A549 (cell line): Measurements from ENCODE around the gene GRM7. TPM values are rescaled to one million over a fixed set of nuclear protein-coding genes. Genes with fewer than 3 reads are reported as not detected.

Source experiments
- ATAC-seq, 2 experiments: fragments of 200-7000 bp in 1 of 2; fragments of >200 bp in 1 of 2; cut with Nextera tagmentation in 1 of 2; cut with Tn5 transposase in 1 of 2; 3 replicates each; pipeline versions ENCODE4 v1.8.0 to v1.9.1; 2018 to 2020; ENCODE audit warnings: mild to moderate bottlenecking in 1 of 2, moderate library complexity in 1 of 2
- CTCF ChIA-PET: fragments of 300-600 bp; sonication (Branson Sonifier 250); formaldehyde crosslinking; extraction: SDS; loops from one replicate; lab custom pipeline; 2021; ENCODE audit warnings: antibody characterized with exemption, inconsistent platforms; lab: Yijun Ruan, JAX
- POLR2A ChIA-PET: fragments of 350-600 bp; formaldehyde crosslinking; extraction: SDS; loops from one replicate; lab custom pipeline; 2021; ENCODE audit warnings: antibody characterized with exemption, inconsistent platforms; lab: Yijun Ruan, JAX
- DNase-seq, 2 experiments: peaks; one replicate each; pipeline versions ENCODE4 v3.0.0 to v3.0.0-alpha.2; 2011 to 2016; ENCODE audit warnings: low read depth in 1 of 2, low spot score in 1 of 2
- FAIRE-seq: peaks from 2 replicates; lab custom pipeline; 2011; peaks lifted over from hg19 to GRCh38; lab: Jason Lieb, UNC
- H3K27ac ChIP-seq, 2 experiments: fragments of >200 bp; sonication (Bioruptor Twin); formaldehyde crosslinking; 3 replicates each; pipeline ENCODE4 v1.5.1; 2016 to 2017
- H3K4me1 ChIP-seq: fragments of >200 bp; sonication (Bioruptor Twin); formaldehyde crosslinking; 3 replicates; pipeline ENCODE4 v1.6.1; 2016
- H3K4me2 ChIP-seq: fragments of >200 bp; sonication (Bioruptor Twin); formaldehyde crosslinking; 3 replicates; pipeline ENCODE4 v1.6.1; 2016
- H3K4me3 ChIP-seq: fragments of >200 bp; sonication (Bioruptor Twin); formaldehyde crosslinking; 3 replicates; pipeline ENCODE4 v1.5.1; 2016
- H3K9me3 ChIP-seq: fragments of >200 bp; sonication (Bioruptor Twin); formaldehyde crosslinking; 3 replicates; pipeline ENCODE4 v1.6.1; 2016
- CHD2 ChIP-seq: fragments of 150-350 bp; IDR thresholded peaks from 2 replicates; pipeline ENCODE4 v1.6.1; 2014; ENCODE audit warnings: low read length; ENCODE audit not compliant: partially characterized antibody
- EHF ChIP-seq: fragments of 250-450 bp; sonication (Bioruptor Pico); IDR thresholded peaks from 2 replicates; pipeline ENCODE4 v1.5.0; 2020; ENCODE audit warnings: mild to moderate bottlenecking
- EHMT2 ChIP-seq: fragments of 200-600 bp; sonication (generic); IDR thresholded peaks from 2 replicates; pipeline ENCODE4 v1.6.1; 2016; ENCODE audit warnings: antibody characterized with exemption, low read depth, mild to moderate bottlenecking, moderate library complexity
- FOSB ChIP-seq: fragments of 250-450 bp; sonication (Bioruptor Pico); IDR thresholded peaks from 2 replicates; pipeline ENCODE4 v1.5.0; 2020; ENCODE audit warnings: mild to moderate bottlenecking, moderate library complexity
- HDAC2 ChIP-seq: fragments of 200-600 bp; sonication (generic); IDR thresholded peaks from 2 replicates; pipeline ENCODE4 v1.6.1; 2016
- HOXA7 ChIP-seq: fragments of 250-450 bp; sonication (Bioruptor Pico); IDR thresholded peaks from 2 replicates; pipeline ENCODE4 v1.5.0; 2020; ENCODE audit warnings: mild to moderate bottlenecking, moderate library complexity
- JUNB ChIP-seq: fragments of >200 bp; sonication (Bioruptor Twin); formaldehyde crosslinking; IDR thresholded peaks from 2 replicates; pipeline ENCODE4 v1.6.1; 2016
- MYC ChIP-seq: IDR thresholded peaks from 2 replicates; pipeline ENCODE4 v1.6.1; 2012; ENCODE audit warnings: mild to moderate bottlenecking, inconsistent platforms, low read length, improper control_type of control experiment, borderline replicate concordance
- PHF8 ChIP-seq: fragments of 200-600 bp; sonication (generic); IDR thresholded peaks from 2 replicates; pipeline ENCODE4 v1.6.1; 2016; ENCODE audit warnings: low read depth, mild to moderate bottlenecking, antibody characterized with exemption, moderate library complexity, borderline replicate concordance
- SMC3 ChIP-seq: fragments of >200 bp; sonication (Bioruptor Twin); formaldehyde crosslinking; IDR thresholded peaks from 3 replicates; pipeline ENCODE4 v1.6.1; 2018; ENCODE audit warnings: inconsistent platforms
- SREBF2 ChIP-seq: fragments of 450-650 bp; IDR thresholded peaks from 2 replicates; pipeline ENCODE4 v1.6.1; 2014; ENCODE audit warnings: mild to moderate bottlenecking, moderate library complexity
- ZNF302 ChIP-seq: fragments of 250-450 bp; sonication (Bioruptor Pico); IDR thresholded peaks from 2 replicates; pipeline ENCODE4 v1.9.0; 2021; ENCODE audit warnings: inconsistent platforms, mild to moderate bottlenecking, moderate library complexity
- WGBS: methylation state at CpG from one replicate; pipeline ENCODE4 v1.1.6; 2017; ENCODE audit errors: missing lambda C conversion rate; 5-methylcytosine and 5-hydroxymethylcytosine counted together
- polyA plus RNA-seq, 4 experiments: library from polyadenylated mRNA; depleted of rRNA in 3 of 4; stranded (reverse); fragments of >200 nt; fragmentation: RNase III in 1 of 4; extraction: RNeasy Plus Mini Kit Qiagen cat#74134 plus additional on column Dnase treatment in 1 of 4; gene quantifications; 2 replicates in 3 of 4; 3 replicates in 1 of 4; pipeline ENCODE4 v1.2.3, GENCODE V29; 2011 to 2017
- TF ChIP-seq, protein P1 (sequence below): fragments of 250-450 bp; sonication (Bioruptor Pico); IDR thresholded peaks from 2 replicates; pipeline ENCODE4 v1.5.0; 2021; ENCODE audit warnings: mild to moderate bottlenecking, moderate library complexity, borderline replicate concordance
- TF ChIP-seq, protein P2 (sequence below): fragments of >200 bp; sonication (Bioruptor Twin); formaldehyde crosslinking; IDR thresholded peaks from 3 replicates; pipeline ENCODE4 v1.5.1; 2016
- TF ChIP-seq, protein P3 (sequence below): IDR thresholded peaks from 2 replicates; pipeline ENCODE4 v1.6.1; 2012
- TF ChIP-seq, protein P4 (sequence below): IDR thresholded peaks from 2 replicates; pipeline ENCODE4 v1.6.1; 2012; ENCODE audit warnings: low read depth, borderline replicate concordance
- TF ChIP-seq, protein P5 (sequence below): fragments of >200 bp; sonication (Bioruptor Twin); formaldehyde crosslinking; IDR thresholded peaks from 3 replicates; pipeline ENCODE4 v1.6.1; 2016
- TF ChIP-seq, protein P6 (sequence below): fragments of 450-650 bp; IDR thresholded peaks from 2 replicates; pipeline ENCODE4 v1.6.1; 2014; ENCODE audit warnings: antibody characterized with exemption
- TF ChIP-seq, protein P7 (sequence below): fragments of 250-450 bp; sonication (Bioruptor Pico); IDR thresholded peaks from 2 replicates; pipeline ENCODE4 v1.5.0; 2020; ENCODE audit warnings: low read depth, mild to moderate bottlenecking, moderate library complexity
- TF ChIP-seq, protein P8 (sequence below): fragments of 150-350 bp; IDR thresholded peaks from 2 replicates; pipeline ENCODE4 v1.6.1; 2014; ENCODE audit warnings: low read depth, mild to moderate bottlenecking, low read length
- TF ChIP-seq, protein P9 (sequence below): fragments of >200 bp; sonication (Bioruptor Twin); formaldehyde crosslinking; IDR thresholded peaks from 2 replicates; pipeline ENCODE4 v1.6.1; 2016
- TF ChIP-seq, protein P10 (sequence below): IDR thresholded peaks from 2 replicates; pipeline ENCODE4 v1.6.1; 2012

GRM7 gene
- polyA plus RNA-seq, 2 of the 4 experiments (the other 2 are of a cell fraction) = not detected

DNA sequence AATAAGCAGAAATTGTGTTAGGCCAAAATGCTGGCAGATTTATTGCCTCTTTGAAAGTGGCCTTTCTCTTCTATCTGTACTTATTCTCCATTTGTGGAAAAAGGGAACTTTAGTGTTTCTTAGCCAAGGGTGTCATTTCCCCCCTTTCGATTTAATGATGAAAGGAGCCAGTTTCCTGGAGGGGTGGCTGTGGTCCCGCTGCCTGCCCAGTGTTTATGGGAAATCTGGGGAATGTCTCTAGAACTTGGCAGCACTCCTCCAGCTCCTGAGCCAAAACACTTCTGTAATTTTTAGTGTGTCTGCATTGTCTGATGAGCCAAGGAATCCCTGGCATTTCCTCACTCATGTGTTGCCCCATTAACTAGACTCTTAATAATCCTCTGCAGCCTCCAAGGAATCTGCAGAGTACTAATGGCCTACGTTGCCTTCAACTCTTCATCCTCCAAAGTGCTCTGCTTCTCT lies 448.8 kb downstream of the GRM7 start (continued):
- TF ChIP-seq FOSB (CRISPR knock-in tag) = no peak

DNA sequence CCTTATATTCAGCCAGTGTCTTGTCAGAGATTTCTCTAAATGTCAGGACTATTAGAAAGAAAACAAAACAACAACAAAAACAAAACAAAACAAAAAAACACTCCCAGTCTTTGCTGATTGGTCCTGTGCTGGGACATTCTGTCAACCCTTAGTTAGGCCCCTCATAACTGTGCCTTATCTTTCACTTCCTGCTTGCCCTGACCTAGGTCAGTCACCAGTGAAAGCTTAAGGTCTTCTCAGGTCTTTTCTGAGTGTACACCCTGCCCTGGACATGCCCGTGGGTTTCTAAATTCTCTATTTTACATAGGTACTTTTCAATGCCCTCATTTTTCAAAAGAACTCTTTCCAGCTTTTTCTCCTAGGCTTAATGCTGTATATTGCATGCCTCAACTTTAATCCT lies 454.1 kb downstream of the GRM7 start:
- ChIA-PET POLR2A (no interaction called here), CTCF (no interaction called here)
- Histone ChIP-seq H3K9me3 (no peaks in the 10 kb centered on the region), H3K4me1 (no peaks in the 10 kb centered on the region), H3K4me3 (no peak overlapping the region), H3K4me2 (no peak overlapping the region), H3K27ac (no peak overlapping the region)
- FAIRE-seq (no peak), ATAC-seq (no peak), DNase-seq (no peak)
- WGBS = 0% methylated on average over 1 of the region's 1 CpG
- TF ChIP-seq, protein P1, sequence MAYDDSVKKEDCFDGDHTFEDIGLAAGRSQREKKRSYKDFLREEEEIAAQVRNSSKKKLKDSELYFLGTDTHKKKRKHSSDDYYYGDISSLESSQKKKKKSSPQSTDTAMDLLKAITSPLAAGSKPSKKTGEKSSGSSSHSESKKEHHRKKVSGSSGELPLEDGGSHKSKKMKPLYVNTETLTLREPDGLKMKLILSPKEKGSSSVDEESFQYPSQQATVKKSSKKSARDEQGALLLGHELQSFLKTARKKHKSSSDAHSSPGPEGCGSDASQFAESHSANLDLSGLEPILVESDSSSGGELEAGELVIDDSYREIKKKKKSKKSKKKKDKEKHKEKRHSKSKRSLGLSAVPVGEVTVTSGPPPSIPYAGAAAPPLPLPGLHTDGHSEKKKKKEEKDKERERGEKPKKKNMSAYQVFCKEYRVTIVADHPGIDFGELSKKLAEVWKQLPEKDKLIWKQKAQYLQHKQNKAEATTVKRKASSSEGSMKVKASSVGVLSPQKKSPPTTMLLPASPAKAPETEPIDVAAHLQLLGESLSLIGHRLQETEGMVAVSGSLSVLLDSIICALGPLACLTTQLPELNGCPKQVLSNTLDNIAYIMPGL = no peak
- no peak for TF ChIP-seq HDAC2
- no peak for TF ChIP-seq HOXA7 (CRISPR knock-in tag)
- no peak for TF ChIP-seq EHMT2
- TF ChIP-seq SMC3 = no peak
- TF ChIP-seq, protein P2, sequence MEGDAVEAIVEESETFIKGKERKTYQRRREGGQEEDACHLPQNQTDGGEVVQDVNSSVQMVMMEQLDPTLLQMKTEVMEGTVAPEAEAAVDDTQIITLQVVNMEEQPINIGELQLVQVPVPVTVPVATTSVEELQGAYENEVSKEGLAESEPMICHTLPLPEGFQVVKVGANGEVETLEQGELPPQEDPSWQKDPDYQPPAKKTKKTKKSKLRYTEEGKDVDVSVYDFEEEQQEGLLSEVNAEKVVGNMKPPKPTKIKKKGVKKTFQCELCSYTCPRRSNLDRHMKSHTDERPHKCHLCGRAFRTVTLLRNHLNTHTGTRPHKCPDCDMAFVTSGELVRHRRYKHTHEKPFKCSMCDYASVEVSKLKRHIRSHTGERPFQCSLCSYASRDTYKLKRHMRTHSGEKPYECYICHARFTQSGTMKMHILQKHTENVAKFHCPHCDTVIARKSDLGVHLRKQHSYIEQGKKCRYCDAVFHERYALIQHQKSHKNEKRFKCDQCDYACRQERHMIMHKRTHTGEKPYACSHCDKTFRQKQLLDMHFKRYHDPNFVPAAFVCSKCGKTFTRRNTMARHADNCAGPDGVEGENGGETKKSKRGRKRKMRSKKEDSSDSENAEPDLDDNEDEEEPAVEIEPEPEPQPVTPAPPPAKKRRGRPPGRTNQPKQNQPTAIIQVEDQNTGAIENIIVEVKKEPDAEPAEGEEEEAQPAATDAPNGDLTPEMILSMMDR = no peak
- TF ChIP-seq, protein P3, sequence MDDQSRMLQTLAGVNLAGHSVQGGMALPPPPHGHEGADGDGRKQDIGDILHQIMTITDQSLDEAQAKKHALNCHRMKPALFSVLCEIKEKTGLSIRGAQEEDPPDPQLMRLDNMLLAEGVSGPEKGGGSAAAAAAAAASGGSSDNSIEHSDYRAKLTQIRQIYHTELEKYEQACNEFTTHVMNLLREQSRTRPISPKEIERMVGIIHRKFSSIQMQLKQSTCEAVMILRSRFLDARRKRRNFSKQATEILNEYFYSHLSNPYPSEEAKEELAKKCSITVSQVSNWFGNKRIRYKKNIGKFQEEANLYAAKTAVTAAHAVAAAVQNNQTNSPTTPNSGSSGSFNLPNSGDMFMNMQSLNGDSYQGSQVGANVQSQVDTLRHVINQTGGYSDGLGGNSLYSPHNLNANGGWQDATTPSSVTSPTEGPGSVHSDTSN = no peak
- TF ChIP-seq, protein P4, sequence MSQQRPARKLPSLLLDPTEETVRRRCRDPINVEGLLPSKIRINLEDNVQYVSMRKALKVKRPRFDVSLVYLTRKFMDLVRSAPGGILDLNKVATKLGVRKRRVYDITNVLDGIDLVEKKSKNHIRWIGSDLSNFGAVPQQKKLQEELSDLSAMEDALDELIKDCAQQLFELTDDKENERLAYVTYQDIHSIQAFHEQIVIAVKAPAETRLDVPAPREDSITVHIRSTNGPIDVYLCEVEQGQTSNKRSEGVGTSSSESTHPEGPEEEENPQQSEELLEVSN = no peak
- TF ChIP-seq CHD2 = no peak
- TF ChIP-seq MYC = no peak

DNA sequence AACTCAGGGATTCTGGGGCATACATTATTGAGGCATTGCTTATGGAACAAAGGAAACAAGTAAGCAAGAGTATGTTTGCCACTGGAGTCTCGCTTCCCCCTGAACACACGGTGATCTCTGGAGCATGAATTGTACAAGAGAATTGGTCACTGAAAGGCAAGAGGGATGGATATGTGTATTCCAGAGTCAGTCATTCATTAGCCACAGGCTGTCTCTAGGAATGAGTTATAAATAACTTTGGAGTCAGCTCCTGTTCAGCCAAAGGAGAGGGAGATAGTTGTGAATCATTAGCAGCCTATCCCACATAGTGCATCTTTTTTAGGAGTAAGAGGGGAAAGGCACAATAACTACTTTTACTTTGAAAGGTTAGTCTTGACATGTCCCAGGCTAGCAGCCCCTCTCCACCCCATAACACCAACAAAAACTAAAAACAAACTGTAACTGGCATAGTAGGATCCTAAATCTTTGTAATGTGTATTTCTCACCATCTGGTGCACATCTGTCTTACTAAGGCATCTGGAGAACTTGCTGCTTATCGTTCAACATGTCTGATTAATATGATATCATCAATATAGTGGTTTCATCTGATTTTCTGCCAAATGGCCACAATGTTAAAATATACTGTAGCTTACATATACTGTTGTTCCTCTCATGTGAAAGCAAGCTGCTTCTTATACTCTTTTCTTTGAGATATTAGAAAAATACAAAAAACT lies 462.2 kb downstream of the GRM7 start:
- FAIRE-seq = no peak
- Histone ChIP-seq H3K4me2 (no peak overlapping the region), H3K27ac (no peak overlapping the region), H3K4me1 (no peaks in the 10 kb centered on the region), H3K4me3 (no peak overlapping the region), H3K9me3 (no peaks in the 10 kb centered on the region; the same call in 2 of the 3 replicates)
- 4% methylated on average over 3 of the region's 3 CpGs for WGBS
- ATAC-seq = no peak
- ChIA-PET CTCF (no interaction called here), POLR2A (no interaction called here)
- DNase-seq = no peak
- TF ChIP-seq ZNF302 (CRISPR knock-in tag) (no peak), EHF (no peak), JUNB (no peak), FOSB (CRISPR knock-in tag) (no peak), SREBF2 (no peak), PHF8 (no peak)
- TF ChIP-seq, protein P5, sequence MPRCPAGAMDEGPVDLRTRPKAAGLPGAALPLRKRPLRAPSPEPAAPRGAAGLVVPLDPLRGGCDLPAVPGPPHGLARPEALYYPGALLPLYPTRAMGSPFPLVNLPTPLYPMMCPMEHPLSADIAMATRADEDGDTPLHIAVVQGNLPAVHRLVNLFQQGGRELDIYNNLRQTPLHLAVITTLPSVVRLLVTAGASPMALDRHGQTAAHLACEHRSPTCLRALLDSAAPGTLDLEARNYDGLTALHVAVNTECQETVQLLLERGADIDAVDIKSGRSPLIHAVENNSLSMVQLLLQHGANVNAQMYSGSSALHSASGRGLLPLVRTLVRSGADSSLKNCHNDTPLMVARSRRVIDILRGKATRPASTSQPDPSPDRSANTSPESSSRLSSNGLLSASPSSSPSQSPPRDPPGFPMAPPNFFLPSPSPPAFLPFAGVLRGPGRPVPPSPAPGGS = no peak
- TF ChIP-seq, protein P6, sequence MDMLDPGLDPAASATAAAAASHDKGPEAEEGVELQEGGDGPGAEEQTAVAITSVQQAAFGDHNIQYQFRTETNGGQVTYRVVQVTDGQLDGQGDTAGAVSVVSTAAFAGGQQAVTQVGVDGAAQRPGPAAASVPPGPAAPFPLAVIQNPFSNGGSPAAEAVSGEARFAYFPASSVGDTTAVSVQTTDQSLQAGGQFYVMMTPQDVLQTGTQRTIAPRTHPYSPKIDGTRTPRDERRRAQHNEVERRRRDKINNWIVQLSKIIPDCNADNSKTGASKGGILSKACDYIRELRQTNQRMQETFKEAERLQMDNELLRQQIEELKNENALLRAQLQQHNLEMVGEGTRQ = no peak
- TF ChIP-seq, protein P7, sequence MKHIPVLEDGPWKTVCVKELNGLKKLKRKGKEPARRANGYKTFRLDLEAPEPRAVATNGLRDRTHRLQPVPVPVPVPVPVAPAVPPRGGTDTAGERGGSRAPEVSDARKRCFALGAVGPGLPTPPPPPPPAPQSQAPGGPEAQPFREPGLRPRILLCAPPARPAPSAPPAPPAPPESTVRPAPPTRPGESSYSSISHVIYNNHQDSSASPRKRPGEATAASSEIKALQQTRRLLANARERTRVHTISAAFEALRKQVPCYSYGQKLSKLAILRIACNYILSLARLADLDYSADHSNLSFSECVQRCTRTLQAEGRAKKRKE (CRISPR knock-in tag) = no peak
- TF ChIP-seq, protein P4 = no peak
- TF ChIP-seq, protein P8, sequence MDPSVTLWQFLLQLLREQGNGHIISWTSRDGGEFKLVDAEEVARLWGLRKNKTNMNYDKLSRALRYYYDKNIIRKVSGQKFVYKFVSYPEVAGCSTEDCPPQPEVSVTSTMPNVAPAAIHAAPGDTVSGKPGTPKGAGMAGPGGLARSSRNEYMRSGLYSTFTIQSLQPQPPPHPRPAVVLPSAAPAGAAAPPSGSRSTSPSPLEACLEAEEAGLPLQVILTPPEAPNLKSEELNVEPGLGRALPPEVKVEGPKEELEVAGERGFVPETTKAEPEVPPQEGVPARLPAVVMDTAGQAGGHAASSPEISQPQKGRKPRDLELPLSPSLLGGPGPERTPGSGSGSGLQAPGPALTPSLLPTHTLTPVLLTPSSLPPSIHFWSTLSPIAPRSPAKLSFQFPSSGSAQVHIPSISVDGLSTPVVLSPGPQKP = no peak
- TF ChIP-seq, protein P9, sequence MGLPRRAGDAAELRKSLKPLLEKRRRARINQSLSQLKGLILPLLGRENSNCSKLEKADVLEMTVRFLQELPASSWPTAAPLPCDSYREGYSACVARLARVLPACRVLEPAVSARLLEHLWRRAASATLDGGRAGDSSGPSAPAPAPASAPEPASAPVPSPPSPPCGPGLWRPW = no peak
- TF ChIP-seq, protein P10, sequence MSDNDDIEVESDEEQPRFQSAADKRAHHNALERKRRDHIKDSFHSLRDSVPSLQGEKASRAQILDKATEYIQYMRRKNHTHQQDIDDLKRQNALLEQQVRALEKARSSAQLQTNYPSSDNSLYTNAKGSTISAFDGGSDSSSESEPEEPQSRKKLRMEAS = no peak
